ENCODE data around the gene CNOT2.

CNOT2 gene

GRCh38 chr12:70242695-70243509 is at the start of gene CNOT2:
TSS of gene CNOT2 (plus strand) at chr12:70243433. CDS start at chr12:70278227, 34,794 bp downstream.
- peak; percentile 38 for DNase-seq

GRCh38 chr12:70194076-70194475 is 49.2 kb upstream of the CNOT2 start:
- no peak for DNase-seq

- no peak for DNase-seq
These were observed 46.4 kb upstream of the CNOT2 start for GRCh38 chr12:70196811-70197281.

GRCh38 chr12:70197345-70197744 is 45.9 kb upstream of the CNOT2 start:
- no peak for DNase-seq

GRCh38 chr12:70213707-70214106 is 29.5 kb upstream of the CNOT2 start:
- no peak for DNase-seq

- DNase-seq = no peak
These were observed 28.1 kb upstream of the CNOT2 start for GRCh38 chr12:70214972-70215617.

- DNase-seq = no peak
These were observed 25.8 kb upstream of the CNOT2 start for GRCh38 chr12:70217416-70217815.

- DNase-seq = no peak
These were observed 21.6 kb upstream of the CNOT2 start for GRCh38 chr12:70221626-70222025.

- DNase-seq = no peak
These were observed 15.3 kb upstream of the CNOT2 start for GRCh38 chr12:70227911-70228310.

- no peak for DNase-seq
These were observed 12.2 kb upstream of the CNOT2 start for GRCh38 chr12:70230934-70231606.

GRCh38 chr12:70236990-70237389 is 6.2 kb upstream of the CNOT2 start:
- no peak for DNase-seq

- no peak for DNase-seq
These were observed 2.6 kb upstream of the CNOT2 start for GRCh38 chr12:70240673-70241072.

- no peak for DNase-seq
These were observed 1.4 kb upstream of the CNOT2 start for GRCh38 chr12:70241845-70242244.

- no peak for DNase-seq
These were observed 508 bp downstream of the CNOT2 start for GRCh38 chr12:70243510-70244371.

- DNase-seq = no peak
These were observed 1.2 kb downstream of the CNOT2 start for GRCh38 chr12:70244409-70244808.

GRCh38 chr12:70245458-70245857 is 2.2 kb downstream of the CNOT2 start:
- DNase-seq = no peak

GRCh38 chr12:70246580-70246979 is 3.3 kb downstream of the CNOT2 start:
- DNase-seq = no peak

GRCh38 chr12:70247653-70248199 is 4.5 kb downstream of the CNOT2 start:
- DNase-seq = no peak

GRCh38 chr12:70248876-70249275 is 5.6 kb downstream of the CNOT2 start:
- DNase-seq = no peak

GRCh38 chr12:70249903-70250302 is 6.7 kb downstream of the CNOT2 start:
- no peak for DNase-seq

- no peak for DNase-seq
These were observed 8.0 kb downstream of the CNOT2 start for GRCh38 chr12:70251226-70251625.

GRCh38 chr12:70251661-70252060 is 8.4 kb downstream of the CNOT2 start:
- no peak for DNase-seq

All from NCI-H2081 treated with DMSO at 0.1 percent for 48 hours (cell line).